GM23338 (cell line): Measurements from ENCODE around the gene JAG2.

Source experiments
- CREB1 ChIP-seq: fragments of 250-450 bp; sonication (Bioruptor Pico); IDR thresholded peaks from 2 replicates; pipeline ENCODE4 v1.5.0; 2020; ENCODE audit warnings: low read depth, mild to moderate bottlenecking, moderate library complexity
- CTCF ChIP-seq, 2 experiments: fragments of 200-600 bp in 1 of 2; sonication (generic) in 1 of 2; conservative IDR thresholded peaks; 2 replicates each; pipeline versions ENCODE4 v1.5.1 to v1.6.1; 2016 to 2017; ENCODE audit warnings: antibody characterized with exemption in 2 of 2, low read depth in 2 of 2, mild to moderate bottlenecking in 2 of 2, moderate library complexity in 1 of 2
- EZH2 ChIP-seq: fragments of 200-600 bp; sonication (generic); IDR thresholded peaks from one replicate; pipeline ENCODE4 v1.8.0; 2017; ENCODE audit warnings: antibody characterized with exemption, mild to moderate bottlenecking, low read depth; ENCODE audit not compliant: unreplicated experiment
- EZH2phosphoT487 ChIP-seq: fragments of 200-600 bp; sonication (generic); IDR thresholded peaks from one replicate; pipeline ENCODE4 v1.8.1; 2018; ENCODE audit warnings: antibody characterized with exemption; ENCODE audit not compliant: unreplicated experiment
- JUNB ChIP-seq: IDR thresholded peaks from one replicate; pipeline ENCODE4 v1.6.1; 2016; ENCODE audit warnings: antibody characterized with exemption; ENCODE audit not compliant: unreplicated experiment
- NANOG ChIP-seq: IDR thresholded peaks from 2 replicates; pipeline ENCODE4 v1.6.1; 2016; ENCODE audit warnings: antibody characterized with exemption, borderline replicate concordance
- POLR2AphosphoS5 ChIP-seq: IDR thresholded peaks from 2 replicates; pipeline ENCODE4 v1.6.1; 2016; ENCODE audit warnings: antibody characterized with exemption, low read depth
- REST ChIP-seq: IDR thresholded peaks from one replicate; pipeline ENCODE4 v1.6.1; 2018; ENCODE audit warnings: antibody characterized with exemption; ENCODE audit not compliant: unreplicated experiment

- TF ChIP-seq CTCF (conservative IDR thresholded peaks at IDR 0.05; ENCODE audit: low read depth in 2 of 2) (no peak), EZH2 (no peak), EZH2phosphoT487 (no peak), POLR2AphosphoS5 (no peak), JUNB (no peak), CREB1 (CRISPR knock-in tag) (no peak), REST (no peak), NANOG (no peak)
Measured at GRCh38 chr14:105149146-105149781, 19.3 kb downstream of the JAG2 start.
